Osteocyte (in vitro differentiated cells): ENCODE measurements around the gene SLC26A1. TPM values are rescaled to one million over a fixed set of nuclear protein-coding genes. Genes with fewer than 3 reads are reported as not detected.
"Not testable (repeated sequence)": the region's sequence is repeated elsewhere in the genome, so short reads cannot be mapped to it uniquely, and the experiment has no call there.

Experiments
- DNase-seq: peaks from one replicate; pipeline ENCODE4 v3.0.0; 2021; ENCODE audit warnings: mixed read lengths; ENCODE audit not compliant: unreplicated experiment; ENCODE audit errors: extremely low spot score
- H3K27ac Mint-ChIP-seq: one replicate; pipeline ENCODE4 v1.8.0; 2021; ENCODE audit warnings: mild to moderate bottlenecking, mixed read lengths; ENCODE audit not compliant: unreplicated experiment
- H3K27me3 Mint-ChIP-seq: one replicate; pipeline ENCODE4 v1.8.0; 2021; ENCODE audit warnings: mixed read lengths; ENCODE audit not compliant: unreplicated experiment
- H3K36me3 Mint-ChIP-seq: one replicate; pipeline ENCODE4 v1.8.0; 2021; ENCODE audit warnings: mixed read lengths; ENCODE audit not compliant: unreplicated experiment
- H3K4me1 Mint-ChIP-seq: one replicate; pipeline ENCODE4 v1.8.0; 2021; ENCODE audit warnings: mixed read lengths; ENCODE audit not compliant: unreplicated experiment
- H3K4me3 Mint-ChIP-seq: one replicate; pipeline ENCODE4 v1.8.0; 2021; ENCODE audit warnings: mild to moderate bottlenecking, moderate library complexity, mixed read lengths; ENCODE audit not compliant: unreplicated experiment
- H3K9me3 Mint-ChIP-seq: one replicate; pipeline ENCODE4 v1.8.0; 2021; ENCODE audit warnings: mixed read lengths; ENCODE audit not compliant: unreplicated experiment
- total RNA-seq: library from RNA; stranded (reverse); gene quantifications from 2 replicates; pipeline ENCODE4 v1.2.1, GENCODE V29; 2021
- TF ChIP-seq, protein P1 (sequence below): fragments of 200-600 bp; sonication (generic); IDR thresholded peaks from 2 replicates; pipeline ENCODE4 v1.5.0; 2021; ENCODE audit warnings: antibody characterized with exemption, mild to moderate bottlenecking, moderate library complexity

Gene SLC26A1
- total RNA-seq, 1 donor from 2014 or later, result 0.83 TPM

DNA sequence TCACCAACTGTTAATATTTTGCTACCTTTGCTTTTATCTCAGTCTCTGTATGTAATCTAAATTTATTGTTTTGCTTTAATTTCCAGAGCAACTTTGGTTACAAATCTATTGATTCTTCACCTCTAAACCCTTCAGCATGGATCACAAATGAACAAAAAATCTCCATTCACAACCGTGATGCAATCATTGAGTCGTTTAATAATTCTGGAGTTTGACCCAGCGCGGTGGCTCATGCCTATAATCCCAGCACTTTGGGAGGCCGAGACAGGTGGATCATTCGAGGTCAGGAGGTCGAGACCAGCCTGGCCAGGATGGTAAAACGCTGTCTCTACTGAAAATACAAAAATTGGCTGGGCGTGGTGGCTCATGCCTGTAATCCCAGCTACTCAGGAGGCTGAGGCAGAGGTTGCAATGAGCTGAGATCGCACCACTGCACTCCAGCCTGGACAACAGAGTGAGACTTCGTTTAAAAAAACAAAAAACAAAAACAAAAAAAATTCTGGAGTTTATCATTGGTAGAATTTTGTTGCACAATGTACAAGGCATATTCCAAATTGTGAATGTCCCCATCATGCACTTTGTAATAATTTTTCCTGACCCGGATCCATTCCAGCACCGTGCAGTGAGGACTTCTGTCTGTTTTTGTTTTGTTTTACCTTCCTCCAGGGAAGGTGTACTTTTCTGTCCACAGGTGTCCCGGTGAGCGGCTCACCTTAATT lies 8.7 kb downstream of the SLC26A1 start:
- peaks cover 22% of the 10 kb centered on the region for H3K4me1 Mint-ChIP-seq
- no peak overlapping the region for H3K4me3 Mint-ChIP-seq
- TF ChIP-seq, protein P1, sequence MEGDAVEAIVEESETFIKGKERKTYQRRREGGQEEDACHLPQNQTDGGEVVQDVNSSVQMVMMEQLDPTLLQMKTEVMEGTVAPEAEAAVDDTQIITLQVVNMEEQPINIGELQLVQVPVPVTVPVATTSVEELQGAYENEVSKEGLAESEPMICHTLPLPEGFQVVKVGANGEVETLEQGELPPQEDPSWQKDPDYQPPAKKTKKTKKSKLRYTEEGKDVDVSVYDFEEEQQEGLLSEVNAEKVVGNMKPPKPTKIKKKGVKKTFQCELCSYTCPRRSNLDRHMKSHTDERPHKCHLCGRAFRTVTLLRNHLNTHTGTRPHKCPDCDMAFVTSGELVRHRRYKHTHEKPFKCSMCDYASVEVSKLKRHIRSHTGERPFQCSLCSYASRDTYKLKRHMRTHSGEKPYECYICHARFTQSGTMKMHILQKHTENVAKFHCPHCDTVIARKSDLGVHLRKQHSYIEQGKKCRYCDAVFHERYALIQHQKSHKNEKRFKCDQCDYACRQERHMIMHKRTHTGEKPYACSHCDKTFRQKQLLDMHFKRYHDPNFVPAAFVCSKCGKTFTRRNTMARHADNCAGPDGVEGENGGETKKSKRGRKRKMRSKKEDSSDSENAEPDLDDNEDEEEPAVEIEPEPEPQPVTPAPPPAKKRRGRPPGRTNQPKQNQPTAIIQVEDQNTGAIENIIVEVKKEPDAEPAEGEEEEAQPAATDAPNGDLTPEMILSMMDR, result no peak
- H3K27ac Mint-ChIP-seq, result no peak overlapping the region
- no peaks in the 10 kb centered on the region for H3K36me3 Mint-ChIP-seq
- H3K27me3 Mint-ChIP-seq, result no peaks in the 10 kb centered on the region
- H3K9me3 Mint-ChIP-seq, result no peaks in the 10 kb centered on the region
- no peak for DNase-seq

- Mint-ChIP-seq H3K27ac (no peak overlapping the region), H3K27me3 (no peaks in the 10 kb centered on the region), H3K9me3 (no peaks in the 10 kb centered on the region), H3K4me1 (peaks cover 21% of the 10 kb centered on the region), H3K4me3 (no peak overlapping the region), H3K36me3 (no peaks in the 10 kb centered on the region)
- TF ChIP-seq, protein P1, result no peak
- no peak for DNase-seq
These were observed 10.4 kb downstream of the SLC26A1 start for GRCh38 chr4:982814-983213.

- no peaks in the 10 kb centered on the region for H3K36me3 Mint-ChIP-seq
- H3K4me1 Mint-ChIP-seq, result peaks cover 17% of the 10 kb centered on the region
- no peak overlapping the region for H3K27ac Mint-ChIP-seq
- no peak overlapping the region for H3K4me3 Mint-ChIP-seq
- no peak for DNase-seq
- TF ChIP-seq, protein P1, result no peak
- no peaks in the 10 kb centered on the region for H3K9me3 Mint-ChIP-seq
- no peaks in the 10 kb centered on the region for H3K27me3 Mint-ChIP-seq
These were observed 10.9 kb downstream of the SLC26A1 start for GRCh38 chr4:982291-982690.

- Mint-ChIP-seq H3K36me3 (no peaks in the 10 kb centered on the region), H3K4me1 (peaks cover 5% of the 10 kb centered on the region), H3K4me3 (no peak overlapping the region), H3K9me3 (no peaks in the 10 kb centered on the region), H3K27ac (no peak overlapping the region), H3K27me3 (no peaks in the 10 kb centered on the region)
- DNase-seq, result no peak
- TF ChIP-seq, protein P1, result no peak
These were observed 14.1 kb downstream of the SLC26A1 start for GRCh38 chr4:978957-979701.

GRCh38 chr4:976016-976415 lies 17.2 kb downstream of the SLC26A1 start:
- H3K9me3 Mint-ChIP-seq, H3K36me3 Mint-ChIP-seq, H3K27ac Mint-ChIP-seq, H3K4me3 Mint-ChIP-seq, H3K27me3 Mint-ChIP-seq, DNase-seq: not testable (repeated sequence)
- H3K4me1 Mint-ChIP-seq, result peaks cover 11% of the 10 kb centered on the region
